GM12872 (cell line): ENCODE data around the gene PI16.

Source experiments
- CTCF ChIP-seq: IDR thresholded peaks from 3 replicates; pipeline ENCODE4 v1.5.1; 2011; ENCODE audit warnings: low read depth, mild to moderate bottlenecking, low read length, moderate library complexity; ENCODE audit not compliant: insufficient read depth

The PI16 gene

GRCh38 chr6:36913082-36913481 lies 41.5 kb upstream of the PI16 start:
- TF ChIP-seq CTCF, result no peak

GRCh38 chr6:36914227-36914794 lies 40.2 kb upstream of the PI16 start:
- TF ChIP-seq CTCF, result peak; percentile 22; the same call in 1 of the 3 replicates

- TF ChIP-seq CTCF, result no peak
Measured at GRCh38 chr6:36915599-36915998, 38.9 kb upstream of the PI16 start.

- no peak for TF ChIP-seq CTCF
Measured at GRCh38 chr6:36916126-36916525, 38.4 kb upstream of the PI16 start.

- TF ChIP-seq CTCF, result no peak
Measured at GRCh38 chr6:36917541-36918193, 36.9 kb upstream of the PI16 start.

GRCh38 chr6:36920049-36920448 lies 34.5 kb upstream of the PI16 start:
- no peak for TF ChIP-seq CTCF

GRCh38 chr6:36920546-36920945 lies 34.0 kb upstream of the PI16 start:
- TF ChIP-seq CTCF, result no peak

GRCh38 chr6:36924131-36924530 lies 30.4 kb upstream of the PI16 start:
- no peak for TF ChIP-seq CTCF
